Measurements from ENCODE around the gene FCN2. TPM values are rescaled to one million over a fixed set of nuclear protein-coding genes. Genes with fewer than 3 reads are reported as not detected.

Gene FCN2
- total RNA-seq, 1 experiment from 2014 or later: not detected

GRCh38 chr9:134925011-134925511 lies 44.5 kb downstream of the FCN2 start:
- H3K36me3 ChIP-seq (ENCODE audit: control insufficient read depth in 1 of 2, insufficient read depth in 2 of 2, low read length in 2 of 2): no peaks in the 10 kb centered on the region
- intact Hi-C loops (cut with micrococcal nuclease): no loop called here
- POLR2A ChIA-PET: no interaction called here
- CTCF ChIA-PET: no interaction called here
- H4K20me1 ChIP-seq (ENCODE audit: insufficient read depth): no peaks in the 10 kb centered on the region
- H3K4me3 ChIP-seq (replicated peaks in 1 of 2; ENCODE audit: low read depth in 1 of 2, low read length in 2 of 2): no peak overlapping the region
- no peaks in the 10 kb centered on the region for H3K9me3 ChIP-seq (ENCODE audit: control insufficient read depth in 1 of 2, insufficient read depth in 1 of 2, low read depth in 1 of 2, low read length in 2 of 2)
- H3K27me3 ChIP-seq (ENCODE audit: insufficient read depth, low read length): peaks cover 6% of the 10 kb centered on the region; the same call in 1 of the 2 replicates
- H3K4me1 ChIP-seq (ENCODE audit: control insufficient read depth in 1 of 2, insufficient read depth in 2 of 2, low read length in 2 of 2): no peaks in the 10 kb centered on the region
- no peak overlapping the region for H3K9ac ChIP-seq (ENCODE audit: low read length)
- no peak for DNase-seq (ENCODE audit: low read depth, low spot score)
- H3K79me2 ChIP-seq (ENCODE audit: insufficient read depth, low read length): no peaks in the 10 kb centered on the region
- no TSS peak for BruUV-seq (replicated peaks)
- no peak overlapping the region for H2AFZ ChIP-seq (ENCODE audit: low read depth, low read length, poor library complexity, severe bottlenecking)
- H3K9me2 ChIP-seq (ENCODE audit: insufficient read depth): no peaks in the 10 kb centered on the region
- no peak overlapping the region for H3K27ac ChIP-seq (ENCODE audit: low read depth, low read length)
- H3K4me2 ChIP-seq (ENCODE audit: low read length): no peak overlapping the region
- TF ChIP-seq EZH2phosphoT487 (IDR thresholded peaks at IDR 0.05; ENCODE audit: borderline replicate concordance) (no peak), JUND (IDR thresholded peaks at IDR 0.05) (no peak)
- no peak for ATAC-seq
- RAD21 ChIA-PET (ENCODE audit: low non-redundant PET in 1 of 2, low total read pairs in 2 of 2, uncharacterized antibody in 2 of 2, unreplicated experiment in 2 of 2): no interaction called here

GRCh38 chr9:134928436-134929192 lies 48.0 kb downstream of the FCN2 start:
- DNase-seq (ENCODE audit: low read depth, low spot score): no peak
- Histone ChIP-seq H3K9me3 (ENCODE audit: control insufficient read depth in 1 of 2, insufficient read depth in 1 of 2, low read depth in 1 of 2, low read length in 2 of 2) (no peaks in the 10 kb centered on the region), H3K4me2 (ENCODE audit: low read length) (no peak overlapping the region), H3K9ac (ENCODE audit: low read length) (no peak overlapping the region), H3K4me3 (replicated peaks in 1 of 2; ENCODE audit: low read depth in 1 of 2, low read length in 2 of 2) (no peak overlapping the region), H3K4me1 (ENCODE audit: control insufficient read depth in 1 of 2, insufficient read depth in 2 of 2, low read length in 2 of 2) (no peaks in the 10 kb centered on the region), H3K79me2 (ENCODE audit: insufficient read depth, low read length) (no peaks in the 10 kb centered on the region), H4K20me1 (ENCODE audit: insufficient read depth) (no peaks in the 10 kb centered on the region), H3K27ac (ENCODE audit: low read depth, low read length) (no peak overlapping the region), H2AFZ (ENCODE audit: low read depth, low read length, poor library complexity, severe bottlenecking) (no peak overlapping the region), H3K36me3 (ENCODE audit: control insufficient read depth in 1 of 2, insufficient read depth in 2 of 2, low read length in 2 of 2) (no peaks in the 10 kb centered on the region), H3K27me3 (ENCODE audit: insufficient read depth, low read length) (peaks cover 6% of the 10 kb centered on the region; the same call in 1 of the 2 replicates), H3K9me2 (ENCODE audit: insufficient read depth) (no peaks in the 10 kb centered on the region)
- CTCF ChIA-PET: no interaction called here
- intact Hi-C loops (cut with micrococcal nuclease): no loop called here
- no peak for ATAC-seq
- POLR2A ChIA-PET: no interaction called here
- BruUV-seq (replicated peaks): no TSS peak
- RAD21 ChIA-PET (ENCODE audit: low non-redundant PET in 1 of 2, low total read pairs in 2 of 2, uncharacterized antibody in 2 of 2, unreplicated experiment in 2 of 2): no interaction called here
- TF ChIP-seq ZNF274 (IDR thresholded peaks at IDR 0.05; ENCODE audit: low read depth, low read length) (no peak), CBX3 (IDR thresholded peaks at IDR 0.05; ENCODE audit: low read depth) (no peak), MAX (IDR thresholded peaks at IDR 0.05) (no peak), CTCF (IDR thresholded peaks at IDR 0.05 in 2 of 3, conservative IDR thresholded peaks at IDR 0.05 in 1 of 3; ENCODE audit: borderline replicate concordance in 1 of 3, insufficient read depth in 1 of 3, low read depth in 2 of 3, low read length in 2 of 3) (no peak), REST (IDR thresholded peaks at IDR 0.05; ENCODE audit: low read depth) (no peak), POLR2AphosphoS5 (IDR thresholded peaks at IDR 0.05; ENCODE audit: low read depth, low read length) (no peak), RAD21 (IDR thresholded peaks at IDR 0.05; ENCODE audit: low read depth) (no peak), ZBTB33 (IDR thresholded peaks at IDR 0.05; ENCODE audit: extremely low read depth, insufficient replicate concordance, low read length) (no peak), ZFX (IDR thresholded peaks at IDR 0.05) (no peak)
